Upper lobe of left lung (tissue), 6 donors: Measurements from ENCODE around the gene KCNJ10. TPM values are rescaled to one million over a fixed set of nuclear protein-coding genes. Genes with fewer than 3 reads are reported as not detected.

Experiments
- ATAC-seq, 2 donors: fragments of 200-7000 bp; cut with Tn5 transposase; one replicate each; pipeline ENCODE4 v1.9.1; 2022; ENCODE audit warnings: mild to moderate bottlenecking in 2 of 2, moderate library complexity in 2 of 2; ENCODE audit not compliant: low FRiP score in 2 of 2
- DNase-seq, 2 donors: peaks; one replicate each; pipeline ENCODE4 v3.0.0-alpha.2; 2019 to 2020
- H3K27ac ChIP-seq, 4 donors: fragments of 200-600 bp; sonication (generic); one replicate each; pipeline ENCODE4 v1.5.1; 2016 to 2019
- H3K27me3 ChIP-seq, 4 donors: fragments of 200-600 bp; sonication (generic); one replicate each; pipeline ENCODE4 v1.5.1; 2017 to 2019
- H3K36me3 ChIP-seq, 4 donors: fragments of 200-600 bp; sonication (generic); one replicate each; pipeline ENCODE4 v1.5.1; 2016 to 2019
- H3K4me1 ChIP-seq, 4 donors: fragments of 200-600 bp; sonication (generic); one replicate each; pipeline ENCODE4 v1.5.1; 2018 to 2019
- H3K4me3 ChIP-seq, 4 donors: fragments of 200-600 bp; sonication (generic); one replicate each; pipeline ENCODE4 v1.5.1; 2017 to 2019; ENCODE audit warnings: mild to moderate bottlenecking in 2 of 4, moderate library complexity in 1 of 4
- H3K9me3 ChIP-seq, 4 donors: fragments of 200-600 bp; sonication (generic); one replicate each; pipeline ENCODE4 v1.5.1; 2018 to 2019
- EP300 ChIP-seq, 4 donors: sonication (generic); formaldehyde crosslinking; IDR thresholded peaks; one replicate each; pipeline ENCODE4 v1.5.1; 2017; ENCODE audit warnings: antibody characterized with exemption in 4 of 4, control low read depth in 2 of 4
- POLR2A ChIP-seq, 4 donors: fragments of 450-650 bp; IDR thresholded peaks; one replicate each; pipeline ENCODE4 v1.5.1; 2016 to 2017; ENCODE audit warnings: antibody characterized with exemption in 4 of 4, mild to moderate bottlenecking in 2 of 4
- POLR2AphosphoS5 ChIP-seq, 2 donors: sonication (generic); formaldehyde crosslinking; IDR thresholded peaks; one replicate each; pipeline ENCODE4 v1.5.1; 2017; ENCODE audit warnings: antibody characterized with exemption in 2 of 2
- WGBS, 2 donors: methylation state at CpG; one replicate each; pipeline ENCODE4 v1.1.5; 2017 to 2018; 5-methylcytosine and 5-hydroxymethylcytosine counted together
- total RNA-seq, 6 donors: library from RNA; depleted of rRNA in 4 of 6; stranded (reverse); fragments of >200 nt in 4 of 6; gene quantifications; one replicate each; pipeline versions ENCODE4 v1.1.0 to v1.2.1, GENCODE V29; 2016 to 2021
- TF ChIP-seq, protein P1 (sequence below), 6 experiments: fragments of 450-650 bp in 4 of 6; fragments of 200-600 bp in 2 of 6; sonication (generic) in 2 of 6; IDR thresholded peaks; one replicate each; pipeline ENCODE4 v1.5.1; 2016 to 2019; ENCODE audit warnings: antibody characterized with exemption in 6 of 6
- donor health status: DM: no; HTN: no; CAD: no; lungs with moderate emphysema.
- donor health status: DM: no; HTN: yes; CAD: no; lungs with severe emphysema.

KCNJ10 gene
- total RNA-seq, 6 donors from 2014 or later, result 0.11 TPM; not detected in 5

DNA sequence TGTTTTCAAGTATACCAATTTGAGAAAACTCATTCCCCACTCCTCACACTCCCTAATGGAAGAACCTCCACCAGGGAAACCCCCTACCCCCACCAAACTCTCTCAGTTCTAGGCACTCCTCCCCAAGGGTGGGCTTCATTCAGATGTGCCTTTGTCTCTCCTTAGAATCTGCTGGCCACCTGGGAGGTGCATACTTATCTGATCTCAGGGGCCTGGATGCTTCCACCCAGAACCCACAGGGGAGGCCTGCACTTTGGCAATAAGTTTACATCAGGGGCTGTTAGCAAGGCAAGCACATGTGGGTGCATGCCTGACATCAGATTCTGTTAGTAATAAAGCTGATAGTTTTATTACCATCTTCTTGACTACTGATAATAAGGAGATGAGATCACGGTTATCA lies 83.4 kb downstream of the KCNJ10 start:
- TF ChIP-seq, protein P1, sequence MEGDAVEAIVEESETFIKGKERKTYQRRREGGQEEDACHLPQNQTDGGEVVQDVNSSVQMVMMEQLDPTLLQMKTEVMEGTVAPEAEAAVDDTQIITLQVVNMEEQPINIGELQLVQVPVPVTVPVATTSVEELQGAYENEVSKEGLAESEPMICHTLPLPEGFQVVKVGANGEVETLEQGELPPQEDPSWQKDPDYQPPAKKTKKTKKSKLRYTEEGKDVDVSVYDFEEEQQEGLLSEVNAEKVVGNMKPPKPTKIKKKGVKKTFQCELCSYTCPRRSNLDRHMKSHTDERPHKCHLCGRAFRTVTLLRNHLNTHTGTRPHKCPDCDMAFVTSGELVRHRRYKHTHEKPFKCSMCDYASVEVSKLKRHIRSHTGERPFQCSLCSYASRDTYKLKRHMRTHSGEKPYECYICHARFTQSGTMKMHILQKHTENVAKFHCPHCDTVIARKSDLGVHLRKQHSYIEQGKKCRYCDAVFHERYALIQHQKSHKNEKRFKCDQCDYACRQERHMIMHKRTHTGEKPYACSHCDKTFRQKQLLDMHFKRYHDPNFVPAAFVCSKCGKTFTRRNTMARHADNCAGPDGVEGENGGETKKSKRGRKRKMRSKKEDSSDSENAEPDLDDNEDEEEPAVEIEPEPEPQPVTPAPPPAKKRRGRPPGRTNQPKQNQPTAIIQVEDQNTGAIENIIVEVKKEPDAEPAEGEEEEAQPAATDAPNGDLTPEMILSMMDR (IDR thresholded peaks at IDR 0.05), result no peak
- TF ChIP-seq POLR2AphosphoS5 (IDR thresholded peaks at IDR 0.05) (no peak), EP300 (IDR thresholded peaks at IDR 0.05) (no peak), POLR2A (IDR thresholded peaks at IDR 0.05) (no peak)
- DNase-seq, result no peak
- Histone ChIP-seq H3K27ac (no peak overlapping the region), H3K9me3 (no peaks in the 10 kb centered on the region), H3K4me1 (peaks cover 0 to 6% (median 2%) of the 10 kb centered on the region in 4 donors), H3K4me3 (no peak overlapping the region), H3K36me3 (no peaks in the 10 kb centered on the region), H3K27me3 (no peaks in the 10 kb centered on the region)
- no peak for ATAC-seq
- 80 to 100% methylated on average over 1 of the region's 1 CpG for WGBS, 2 donors

- Histone ChIP-seq H3K4me1 (peaks cover 0 to 2% (median 0%) of the 10 kb centered on the region in 4 donors), H3K4me3 (no peak overlapping the region), H3K9me3 (no peaks in the 10 kb centered on the region), H3K27me3 (no peaks in the 10 kb centered on the region), H3K36me3 (no peaks in the 10 kb centered on the region), H3K27ac (no peak overlapping the region)
- 63 to 64% methylated on average over 2 of the region's 2 CpGs for WGBS, 2 donors
- TF ChIP-seq EP300 (IDR thresholded peaks at IDR 0.05) (no peak), POLR2AphosphoS5 (IDR thresholded peaks at IDR 0.05) (no peak), POLR2A (IDR thresholded peaks at IDR 0.05) (no peak)
- TF ChIP-seq, protein P1 (IDR thresholded peaks at IDR 0.05), result no peak
- no peak for DNase-seq
- ATAC-seq, result no peak
These were observed 83.9 kb downstream of the KCNJ10 start for GRCh38 chr1:159986093-159986492.

DNA sequence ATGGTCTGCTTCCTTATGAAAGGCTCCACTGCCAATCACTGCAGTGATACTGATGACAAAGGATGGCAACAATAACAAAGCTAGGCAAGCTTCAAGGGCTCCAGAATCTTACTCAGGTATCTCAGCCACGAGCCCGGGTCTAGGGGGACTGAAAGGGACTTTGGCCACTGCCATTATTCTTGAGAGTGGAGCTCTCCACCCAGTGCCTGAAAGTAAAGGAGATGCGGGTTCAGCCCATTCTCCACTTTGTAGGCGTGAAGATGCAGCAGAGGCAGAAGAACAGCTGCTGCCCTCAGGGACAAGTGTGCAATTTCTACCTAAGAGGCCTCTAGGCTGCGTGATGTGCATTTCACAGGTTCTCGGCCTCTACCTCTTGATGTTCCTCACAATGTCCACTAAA lies 84.5 kb downstream of the KCNJ10 start:
- no peaks in the 10 kb centered on the region for H3K9me3 ChIP-seq
- no peaks in the 10 kb centered on the region for H3K27me3 ChIP-seq
- TF ChIP-seq POLR2AphosphoS5 (IDR thresholded peaks at IDR 0.05) (no peak), POLR2A (IDR thresholded peaks at IDR 0.05) (no peak), EP300 (IDR thresholded peaks at IDR 0.05) (no peak)
- TF ChIP-seq, protein P1 (IDR thresholded peaks at IDR 0.05), result no peak
- H3K27ac ChIP-seq, result no peak overlapping the region
- no peak overlapping the region for H3K4me3 ChIP-seq
- 94 to 97% methylated on average over 4 to 6 of the region's 6 CpGs for WGBS, 2 donors
- no peaks in the 10 kb centered on the region for H3K4me1 ChIP-seq
- ATAC-seq (no peak), DNase-seq (no peak)
- no peaks in the 10 kb centered on the region for H3K36me3 ChIP-seq

DNA sequence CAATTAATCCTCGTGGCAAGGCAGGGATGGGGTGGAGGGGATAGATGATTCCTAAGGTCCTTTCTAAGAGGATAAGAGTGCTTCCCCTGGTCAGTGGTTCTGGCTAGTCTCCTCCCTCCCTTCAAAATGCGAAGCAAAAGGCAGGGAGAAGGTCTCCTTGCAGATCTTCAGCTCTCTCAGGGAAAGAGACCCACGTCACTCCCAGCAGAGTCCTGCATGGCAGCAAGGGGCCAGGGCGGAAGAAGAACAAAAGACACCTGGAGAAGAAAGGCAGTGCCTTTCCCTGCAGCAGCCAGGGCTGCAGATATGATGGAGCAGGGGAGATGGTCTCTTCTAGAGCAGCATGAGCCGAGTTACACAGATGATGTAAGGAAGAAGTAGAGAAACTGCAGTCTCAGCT lies 86.3 kb downstream of the KCNJ10 start:
- Histone ChIP-seq H3K27me3 (no peaks in the 10 kb centered on the region), H3K27ac (no peak overlapping the region), H3K36me3 (no peaks in the 10 kb centered on the region), H3K4me1 (no peaks in the 10 kb centered on the region), H3K4me3 (no peak overlapping the region), H3K9me3 (no peaks in the 10 kb centered on the region)
- WGBS, 2 donors, result 81% methylated on average over 5 of the region's 5 CpGs
- ATAC-seq (no peak), DNase-seq (no peak)
- TF ChIP-seq EP300 (IDR thresholded peaks at IDR 0.05) (no peak), POLR2A (IDR thresholded peaks at IDR 0.05) (no peak), POLR2AphosphoS5 (IDR thresholded peaks at IDR 0.05) (no peak)
- TF ChIP-seq, protein P1 (IDR thresholded peaks at IDR 0.05), result no peak

- no peak for TF ChIP-seq EP300 (IDR thresholded peaks at IDR 0.05)
- no peak for TF ChIP-seq POLR2A (IDR thresholded peaks at IDR 0.05)
- TF ChIP-seq, protein P1 (IDR thresholded peaks at IDR 0.05), result no peak
- no peak for TF ChIP-seq POLR2AphosphoS5 (IDR thresholded peaks at IDR 0.05)
- Histone ChIP-seq H3K36me3 (no peaks in the 10 kb centered on the region), H3K9me3 (no peaks in the 10 kb centered on the region), H3K27me3 (no peaks in the 10 kb centered on the region), H3K4me1 (no peaks in the 10 kb centered on the region), H3K27ac (no peak overlapping the region), H3K4me3 (no peak overlapping the region)
- DNase-seq (no peak), ATAC-seq (no peak)
- 61 to 79% methylated on average over 5 of the region's 6 CpGs for whole genome bisulfite sequencing, 2 donors
These were observed 87.7 kb downstream of the KCNJ10 start for GRCh38 chr1:159982280-159982679.
